GM12878 (cell line): Measurements from ENCODE around the gene RFTN2. TPM values are rescaled to one million over a fixed set of nuclear protein-coding genes. Genes with fewer than 3 reads are reported as not detected.
A peak's percentile ranks its signal among the peaks of the same experiment; 100 is the strongest.

Source experiments
- BACH1 ChIP-seq: fragments of 450-650 bp; IDR thresholded peaks from 2 replicates; pipeline ENCODE4 v1.6.1; 2017; ENCODE audit warnings: mild to moderate bottlenecking, borderline replicate concordance
- CHD1 ChIP-seq: IDR thresholded peaks from 2 replicates; pipeline ENCODE4 v1.6.1; 2012; ENCODE audit warnings: low read depth, low read length, improper control_type of control experiment
- CREB1 ChIP-seq: IDR thresholded peaks from 2 replicates; pipeline ENCODE4 v1.6.1; 2012; ENCODE audit warnings: low read depth, mild to moderate bottlenecking, inconsistent platforms
- DPF2 ChIP-seq: fragments of 450-650 bp; IDR thresholded peaks from 2 replicates; pipeline ENCODE4 v1.6.1; 2017; ENCODE audit warnings: mild to moderate bottlenecking
- ESRRA ChIP-seq: IDR thresholded peaks from 2 replicates; pipeline ENCODE4 v1.6.1; 2012; ENCODE audit warnings: mild to moderate bottlenecking, low read length, improper control_type of control experiment
- HCFC1 ChIP-seq: fragments of 150-350 bp; IDR thresholded peaks from 2 replicates; pipeline ENCODE4 v1.6.1; 2014; ENCODE audit warnings: low read length
- KLF5 ChIP-seq: fragments of 450-650 bp; IDR thresholded peaks from 2 replicates; pipeline ENCODE4 v1.6.1; 2014; ENCODE audit warnings: mild to moderate bottlenecking; ENCODE audit not compliant: partially characterized antibody
- NFYA ChIP-seq: IDR thresholded peaks from 2 replicates; pipeline ENCODE4 v1.6.1; 2011; ENCODE audit warnings: low read depth, mild to moderate bottlenecking, low read length, improper control_type of control experiment, borderline replicate concordance
- NKRF ChIP-seq: fragments of 450-650 bp; conservative IDR thresholded peaks from 2 replicates; pipeline ENCODE4 v1.6.1; 2017; ENCODE audit warnings: mild to moderate bottlenecking, moderate library complexity
- NRF1 ChIP-seq: conservative IDR thresholded peaks from 2 replicates; pipeline ENCODE4 v1.6.1; 2011; ENCODE audit warnings: mild to moderate bottlenecking, low read depth, low read length, improper control_type of control experiment
- PAX5 ChIP-seq: IDR thresholded peaks from 2 replicates; pipeline ENCODE4 v1.6.1; 2011; ENCODE audit warnings: low read depth, low read length, borderline replicate concordance
- POU2F2 ChIP-seq: IDR thresholded peaks from 3 replicates; pipeline ENCODE4 v1.6.1; 2011; ENCODE audit warnings: low read depth, mild to moderate bottlenecking, low read length, borderline replicate concordance
- RCOR1 ChIP-seq: conservative IDR thresholded peaks from 2 replicates; pipeline ENCODE4 v1.6.1; 2012; ENCODE audit warnings: low read depth, low read length, improper control_type of control experiment
- SPI1 ChIP-seq: IDR thresholded peaks from 2 replicates; pipeline ENCODE4 v1.6.1; 2011; ENCODE audit warnings: low read depth, mild to moderate bottlenecking, low read length, moderate library complexity, borderline replicate concordance; ENCODE audit not compliant: insufficient read depth
- SUPT20H ChIP-seq: IDR thresholded peaks from 2 replicates; pipeline ENCODE4 v1.6.1; 2011; ENCODE audit warnings: low read depth, mild to moderate bottlenecking, low read length, moderate library complexity, borderline replicate concordance; ENCODE audit not compliant: control insufficient read depth
- TBL1XR1 ChIP-seq: IDR thresholded peaks from 2 replicates; pipeline ENCODE4 v1.6.1; 2012; ENCODE audit warnings: low read depth, low read length, improper control_type of control experiment
- ZNF24 ChIP-seq: fragments of 450-650 bp; IDR thresholded peaks from 2 replicates; pipeline ENCODE4 v1.6.1; 2017; ENCODE audit warnings: antibody characterized with exemption, mild to moderate bottlenecking
- ZNF622 ChIP-seq: fragments of 450-650 bp; IDR thresholded peaks from 2 replicates; pipeline ENCODE4 v1.6.1; 2017; ENCODE audit warnings: mild to moderate bottlenecking, inconsistent platforms
- ZSCAN29 ChIP-seq: fragments of 450-650 bp; IDR thresholded peaks from 2 replicates; pipeline ENCODE4 v1.6.1; 2017; ENCODE audit warnings: mild to moderate bottlenecking, moderate library complexity
- polyA plus RNA-seq, 11 experiments: library from polyadenylated mRNA; depleted of rRNA in 4 of 11; unstranded in 6 of 11; stranded (reverse) in 5 of 11; fragments of >200 nt; fragmentation: Nextera tagmentation in 4 of 11; fragmentation: Illumina TruSeq in 1 of 11; extraction: Ambion mirVana in 4 of 11; extraction: Trizol in 1 of 11; gene quantifications; 1 replicate in 1 of 11; 2 replicates in 10 of 11; pipeline versions ENCODE4 v1.2.1 to v1.2.3, GENCODE V29; 2011 to 2016; ENCODE audit warnings: inconsistent platforms in 2 of 11, missing spikeins in 2 of 11, low read depth in 1 of 11
- total RNA-seq, 4 experiments: library from RNA; depleted of rRNA in 3 of 4; stranded (reverse); fragments of >200 nt in 3 of 4; fragmentation: Illumina TruSeq in 1 of 4; extraction: Trizol in 1 of 4; gene quantifications; 2 replicates each; pipeline versions ENCODE4 v1.2.1 to v1.2.3, GENCODE V29; 2013 to 2021
- TF ChIP-seq, protein P1 (sequence below): IDR thresholded peaks from 2 replicates; pipeline ENCODE4 v1.6.1; 2012; ENCODE audit warnings: improper control_type of control experiment, low read depth, low read length; ENCODE audit not compliant: insufficient replicate concordance
- TF ChIP-seq, protein P2 (sequence below): IDR thresholded peaks from 2 replicates; pipeline ENCODE4 v1.6.1; 2011; ENCODE audit warnings: mild to moderate bottlenecking, low read depth, low read length, moderate library complexity; ENCODE audit not compliant: insufficient replicate concordance
- TF ChIP-seq, protein P3 (sequence below): fragments of 450-650 bp; IDR thresholded peaks from 2 replicates; pipeline ENCODE4 v1.6.1; 2017; ENCODE audit warnings: mild to moderate bottlenecking, low read depth, inconsistent platforms; ENCODE audit not compliant: poor library complexity, severe bottlenecking

RFTN2 gene
- total and polyA plus RNA-seq, 10 of the 15 experiments (the other 5 are each of a cell fraction or from before 2014, with no cell fraction given) = 0.09 to 0.23 TPM; not detected in 8

DNA sequence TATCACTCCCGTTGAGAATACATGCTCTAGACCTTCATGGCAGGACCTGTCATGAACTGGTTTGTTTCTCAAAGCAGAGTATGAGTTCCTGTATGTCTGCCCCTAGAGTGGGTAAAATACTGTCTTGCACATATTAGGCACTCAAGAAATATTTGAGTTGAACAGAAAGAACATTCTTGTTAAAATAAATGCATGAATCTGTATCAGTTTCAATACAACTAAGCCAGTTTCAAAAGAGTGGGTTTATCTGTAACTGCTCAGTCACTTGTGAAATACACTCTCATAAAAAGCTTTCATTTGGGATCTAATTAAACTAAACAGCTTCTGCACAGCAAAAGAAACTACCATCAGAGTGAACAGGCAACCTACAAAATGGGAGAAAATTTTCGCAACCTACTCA is 69.2 kb downstream of the RFTN2 start (continued):
- TF ChIP-seq BACH1 = no peak
- no peak for TF ChIP-seq SPI1
- no peak for TF ChIP-seq NKRF
- peak; percentile 75 for TF ChIP-seq ZNF24
- TF ChIP-seq, protein P1, sequence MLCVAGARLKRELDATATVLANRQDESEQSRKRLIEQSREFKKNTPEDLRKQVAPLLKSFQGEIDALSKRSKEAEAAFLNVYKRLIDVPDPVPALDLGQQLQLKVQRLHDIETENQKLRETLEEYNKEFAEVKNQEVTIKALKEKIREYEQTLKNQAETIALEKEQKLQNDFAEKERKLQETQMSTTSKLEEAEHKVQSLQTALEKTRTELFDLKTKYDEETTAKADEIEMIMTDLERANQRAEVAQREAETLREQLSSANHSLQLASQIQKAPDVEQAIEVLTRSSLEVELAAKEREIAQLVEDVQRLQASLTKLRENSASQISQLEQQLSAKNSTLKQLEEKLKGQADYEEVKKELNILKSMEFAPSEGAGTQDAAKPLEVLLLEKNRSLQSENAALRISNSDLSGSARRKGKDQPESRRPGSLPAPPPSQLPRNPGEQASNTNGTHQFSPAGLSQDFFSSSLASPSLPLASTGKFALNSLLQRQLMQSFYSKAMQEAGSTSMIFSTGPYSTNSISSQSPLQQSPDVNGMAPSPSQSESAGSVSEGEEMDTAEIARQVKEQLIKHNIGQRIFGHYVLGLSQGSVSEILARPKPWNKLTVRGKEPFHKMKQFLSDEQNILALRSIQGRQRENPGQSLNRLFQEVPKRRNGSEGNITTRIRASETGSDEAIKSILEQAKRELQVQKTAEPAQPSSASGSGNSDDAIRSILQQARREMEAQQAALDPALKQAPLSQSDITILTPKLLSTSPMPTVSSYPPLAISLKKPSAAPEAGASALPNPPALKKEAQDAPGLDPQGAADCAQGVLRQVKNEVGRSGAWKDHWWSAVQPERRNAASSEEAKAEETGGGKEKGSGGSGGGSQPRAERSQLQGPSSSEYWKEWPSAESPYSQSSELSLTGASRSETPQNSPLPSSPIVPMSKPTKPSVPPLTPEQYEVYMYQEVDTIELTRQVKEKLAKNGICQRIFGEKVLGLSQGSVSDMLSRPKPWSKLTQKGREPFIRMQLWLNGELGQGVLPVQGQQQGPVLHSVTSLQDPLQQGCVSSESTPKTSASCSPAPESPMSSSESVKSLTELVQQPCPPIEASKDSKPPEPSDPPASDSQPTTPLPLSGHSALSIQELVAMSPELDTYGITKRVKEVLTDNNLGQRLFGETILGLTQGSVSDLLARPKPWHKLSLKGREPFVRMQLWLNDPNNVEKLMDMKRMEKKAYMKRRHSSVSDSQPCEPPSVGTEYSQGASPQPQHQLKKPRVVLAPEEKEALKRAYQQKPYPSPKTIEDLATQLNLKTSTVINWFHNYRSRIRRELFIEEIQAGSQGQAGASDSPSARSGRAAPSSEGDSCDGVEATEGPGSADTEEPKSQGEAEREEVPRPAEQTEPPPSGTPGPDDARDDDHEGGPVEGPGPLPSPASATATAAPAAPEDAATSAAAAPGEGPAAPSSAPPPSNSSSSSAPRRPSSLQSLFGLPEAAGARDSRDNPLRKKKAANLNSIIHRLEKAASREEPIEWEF = no peak
- no peak for TF ChIP-seq KLF5
- TF ChIP-seq NRF1 = no peak
- no peak for TF ChIP-seq NFYA
- TF ChIP-seq ZNF622 = no peak
- TF ChIP-seq ESRRA = no peak
- TF ChIP-seq HCFC1 = no peak
- TF ChIP-seq, protein P2, sequence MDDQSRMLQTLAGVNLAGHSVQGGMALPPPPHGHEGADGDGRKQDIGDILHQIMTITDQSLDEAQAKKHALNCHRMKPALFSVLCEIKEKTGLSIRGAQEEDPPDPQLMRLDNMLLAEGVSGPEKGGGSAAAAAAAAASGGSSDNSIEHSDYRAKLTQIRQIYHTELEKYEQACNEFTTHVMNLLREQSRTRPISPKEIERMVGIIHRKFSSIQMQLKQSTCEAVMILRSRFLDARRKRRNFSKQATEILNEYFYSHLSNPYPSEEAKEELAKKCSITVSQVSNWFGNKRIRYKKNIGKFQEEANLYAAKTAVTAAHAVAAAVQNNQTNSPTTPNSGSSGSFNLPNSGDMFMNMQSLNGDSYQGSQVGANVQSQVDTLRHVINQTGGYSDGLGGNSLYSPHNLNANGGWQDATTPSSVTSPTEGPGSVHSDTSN = no peak
- TF ChIP-seq, protein P3, sequence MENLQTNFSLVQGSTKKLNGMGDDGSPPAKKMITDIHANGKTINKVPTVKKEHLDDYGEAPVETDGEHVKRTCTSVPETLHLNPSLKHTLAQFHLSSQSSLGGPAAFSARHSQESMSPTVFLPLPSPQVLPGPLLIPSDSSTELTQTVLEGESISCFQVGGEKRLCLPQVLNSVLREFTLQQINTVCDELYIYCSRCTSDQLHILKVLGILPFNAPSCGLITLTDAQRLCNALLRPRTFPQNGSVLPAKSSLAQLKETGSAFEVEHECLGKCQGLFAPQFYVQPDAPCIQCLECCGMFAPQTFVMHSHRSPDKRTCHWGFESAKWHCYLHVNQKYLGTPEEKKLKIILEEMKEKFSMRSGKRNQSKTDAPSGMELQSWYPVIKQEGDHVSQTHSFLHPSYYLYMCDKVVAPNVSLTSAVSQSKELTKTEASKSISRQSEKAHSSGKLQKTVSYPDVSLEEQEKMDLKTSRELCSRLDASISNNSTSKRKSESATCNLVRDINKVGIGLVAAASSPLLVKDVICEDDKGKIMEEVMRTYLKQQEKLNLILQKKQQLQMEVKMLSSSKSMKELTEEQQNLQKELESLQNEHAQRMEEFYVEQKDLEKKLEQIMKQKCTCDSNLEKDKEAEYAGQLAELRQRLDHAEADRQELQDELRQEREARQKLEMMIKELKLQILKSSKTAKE = peak; percentile 71
- TF ChIP-seq DPF2 = peak; percentile 87
- no peak for TF ChIP-seq SUPT20H
- TF ChIP-seq CHD1 = no peak
- no peak for TF ChIP-seq CREB1
- no peak for TF ChIP-seq ZSCAN29
- TF ChIP-seq TBL1XR1 = no peak
- TF ChIP-seq PAX5 = no peak
- no peak for TF ChIP-seq POU2F2
- TF ChIP-seq RCOR1 = no peak
